COR-L47 (cell line): ENCODE measurements around the gene ACBD4.

Experiments
- DNase-seq: peaks from one replicate; lab custom pipeline; 2025; lab: John Stamatoyannopoulos, UW

The ACBD4 gene, protein sequence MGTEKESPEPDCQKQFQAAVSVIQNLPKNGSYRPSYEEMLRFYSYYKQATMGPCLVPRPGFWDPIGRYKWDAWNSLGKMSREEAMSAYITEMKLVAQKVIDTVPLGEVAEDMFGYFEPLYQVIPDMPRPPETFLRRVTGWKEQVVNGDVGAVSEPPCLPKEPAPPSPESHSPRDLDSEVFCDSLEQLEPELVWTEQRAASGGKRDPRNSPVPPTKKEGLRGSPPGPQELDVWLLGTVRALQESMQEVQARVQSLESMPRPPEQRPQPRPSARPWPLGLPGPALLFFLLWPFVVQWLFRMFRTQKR

DNA sequence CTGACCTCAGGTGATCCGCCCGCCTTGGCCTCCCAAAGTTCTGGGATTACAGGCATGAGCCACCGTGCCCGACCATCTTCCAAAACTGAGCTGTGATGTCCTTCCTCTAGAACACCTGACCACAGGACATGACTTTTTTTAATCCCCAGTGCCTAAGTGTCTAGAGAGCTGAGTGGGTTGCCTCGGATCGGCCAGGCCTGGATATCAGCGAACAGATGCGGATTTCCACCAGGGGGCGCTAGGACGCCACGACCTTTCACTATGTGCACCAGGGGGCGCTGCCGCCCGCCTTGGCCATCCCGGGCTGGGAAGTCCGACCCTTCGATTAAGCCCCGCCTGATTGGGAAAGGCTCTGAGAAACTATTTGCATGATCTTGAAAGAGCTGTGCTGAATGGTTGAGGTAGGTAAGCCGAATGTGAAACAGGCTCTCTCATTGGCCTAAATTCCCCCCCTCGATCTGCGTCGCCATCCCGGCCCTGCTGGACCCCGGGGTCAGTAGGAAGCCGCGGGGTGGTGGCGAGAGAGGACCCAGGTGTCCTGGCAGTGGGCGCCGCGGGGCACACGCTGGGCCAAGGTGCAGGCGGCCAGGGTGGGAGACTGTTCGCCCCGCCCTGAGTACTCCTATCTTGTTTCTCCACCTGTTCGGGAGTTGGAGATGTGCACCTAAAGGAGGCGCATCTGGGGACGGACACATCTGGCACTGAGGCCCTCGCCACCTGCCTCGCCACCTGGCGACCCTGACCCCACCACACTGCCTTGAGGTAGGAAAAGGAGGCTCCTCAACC lies at the start of gene ACBD4:
Gene ACBD4, plus strand, starts transcription at position 496 of the 786 bp plus-strand sequence. CDS start 458 bp downstream, outside the sequence.
- DNase-seq: peak; percentile 96

DNA sequence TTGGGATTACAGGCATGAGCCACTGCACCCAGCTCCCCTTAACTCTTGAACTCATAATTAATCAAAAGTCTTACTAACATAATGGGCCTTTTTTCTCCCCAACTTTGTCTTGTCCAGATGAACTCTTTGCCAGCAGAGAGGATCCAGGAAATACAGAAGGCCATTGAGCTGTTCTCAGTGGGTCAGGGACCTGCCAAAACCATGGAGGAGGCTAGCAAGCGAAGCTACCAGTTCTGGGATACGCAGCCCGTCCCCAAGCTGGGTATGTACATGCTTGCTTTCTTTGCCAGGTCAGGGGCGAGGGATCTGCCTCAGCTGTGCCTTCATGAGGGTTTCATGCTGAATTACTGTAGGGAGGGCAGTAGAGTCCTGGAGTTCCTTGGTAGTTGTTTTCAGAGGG lies 49.1 kb upstream of the ACBD4 start:
- no peak for DNase-seq

DNA sequence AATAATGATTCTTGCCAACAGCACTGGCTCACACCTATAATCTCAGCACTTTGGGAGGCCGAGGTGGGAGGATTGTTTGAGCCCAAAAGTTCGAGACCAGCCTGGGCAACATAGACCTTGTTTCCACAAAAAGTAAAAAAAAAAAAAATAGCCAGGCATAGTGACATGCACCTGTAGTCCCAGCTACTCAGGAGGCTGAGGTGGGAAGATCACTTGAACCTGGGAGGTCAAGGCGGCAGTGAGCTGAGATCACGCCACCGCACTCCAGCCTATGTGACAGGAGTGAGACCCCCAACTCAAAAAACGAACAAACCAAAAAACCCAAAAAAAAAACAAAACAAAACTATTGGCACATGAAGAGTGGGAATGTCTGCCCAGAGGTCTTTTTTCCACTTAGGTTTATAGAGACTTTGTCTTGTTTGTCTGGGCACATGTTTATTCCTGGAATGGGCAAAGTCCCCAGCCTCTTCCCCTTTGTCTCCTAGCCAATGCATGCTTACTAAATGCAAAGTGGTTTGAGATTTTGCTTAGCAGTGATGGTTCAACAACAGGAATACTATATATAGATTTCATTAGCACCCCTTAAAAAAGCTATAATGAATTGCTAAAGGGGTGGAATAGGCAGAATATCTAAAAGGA lies 48.5 kb upstream of the ACBD4 start:
- DNase-seq: no peak

DNA sequence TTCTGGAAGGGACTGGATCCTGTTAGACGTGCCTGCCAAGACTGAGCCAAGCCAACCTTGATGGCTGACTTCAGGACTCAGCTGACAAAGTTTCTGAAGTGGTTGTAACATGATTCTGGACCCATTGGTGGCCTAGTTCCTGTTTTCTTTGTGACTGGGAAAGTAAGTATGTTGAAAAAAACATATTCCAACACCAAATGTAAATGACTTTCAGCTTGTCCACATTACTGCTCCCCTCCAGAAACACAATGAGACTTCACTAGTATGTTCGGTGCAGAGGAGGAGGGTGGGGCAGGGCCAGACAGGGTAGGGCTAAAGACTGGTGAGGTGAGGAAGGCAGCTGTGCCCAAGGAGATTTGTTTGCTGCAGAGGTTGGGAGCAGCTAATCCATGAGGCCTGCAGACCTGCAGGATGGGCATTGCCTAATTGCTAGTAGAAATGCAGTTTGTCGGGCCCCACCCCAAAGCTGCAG lies 47.9 kb upstream of the ACBD4 start:
- no peak for DNase-seq

DNA sequence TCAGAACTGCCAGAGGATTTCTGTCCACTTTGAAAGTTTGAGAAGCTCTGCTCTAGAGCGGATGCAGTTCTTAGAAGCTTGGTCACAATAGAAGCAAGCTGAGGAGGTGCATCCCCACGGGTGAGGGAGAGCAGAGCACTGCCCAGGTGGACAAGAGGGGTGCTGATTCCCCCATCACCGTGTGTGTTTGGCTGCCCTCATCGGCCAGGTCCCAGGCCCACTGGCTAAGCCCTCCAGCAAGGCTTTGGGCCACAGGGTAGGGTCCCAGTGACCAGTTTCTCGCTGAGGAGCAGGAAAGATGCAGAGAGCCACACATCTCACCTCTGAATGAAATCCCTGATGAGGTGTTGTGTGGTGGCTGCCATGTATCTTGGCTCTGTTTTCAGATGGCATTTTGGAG lies 47.5 kb upstream of the ACBD4 start:
- DNase-seq: no peak

DNA sequence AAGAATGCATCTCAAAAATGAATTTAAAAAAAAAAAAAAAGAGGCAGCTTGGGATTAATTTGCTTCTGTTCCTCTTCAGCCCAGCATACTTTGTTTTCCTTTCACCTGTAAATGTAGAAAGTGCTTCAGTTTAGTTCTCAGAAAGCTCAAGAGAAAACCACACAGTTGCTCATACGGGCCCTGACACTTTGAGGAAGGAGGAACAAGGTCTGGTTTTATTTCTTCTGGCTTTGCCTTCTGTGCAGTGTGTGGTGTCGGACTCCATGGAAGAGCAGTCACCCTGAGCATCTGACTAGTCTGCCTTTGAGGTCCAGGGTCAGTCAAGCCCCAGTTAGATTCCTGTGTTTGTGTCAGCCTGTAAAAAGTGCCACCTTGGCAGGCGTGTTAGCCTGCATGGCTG lies 46.7 kb upstream of the ACBD4 start:
- no peak for DNase-seq

DNA sequence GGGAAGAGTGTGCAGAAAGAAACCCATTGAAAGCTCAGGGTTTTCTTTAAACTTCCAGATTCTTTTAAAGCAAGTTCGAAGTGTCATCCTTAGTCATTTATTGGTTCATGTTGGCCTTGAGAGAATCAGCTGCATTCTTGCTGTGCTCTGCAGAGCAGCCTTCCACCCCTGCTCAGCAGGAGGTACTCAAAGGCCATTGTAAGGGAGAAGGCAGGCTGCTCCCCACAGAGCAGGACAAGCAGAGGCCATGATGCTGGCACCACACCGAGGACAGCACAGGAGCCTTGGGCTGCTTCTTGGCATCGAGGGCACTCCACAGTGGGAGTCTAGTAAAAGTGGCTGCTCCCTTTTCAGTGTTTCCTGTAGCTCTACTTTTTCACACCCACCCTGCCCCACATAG lies 44.8 kb upstream of the ACBD4 start:
- DNase-seq: no peak

DNA sequence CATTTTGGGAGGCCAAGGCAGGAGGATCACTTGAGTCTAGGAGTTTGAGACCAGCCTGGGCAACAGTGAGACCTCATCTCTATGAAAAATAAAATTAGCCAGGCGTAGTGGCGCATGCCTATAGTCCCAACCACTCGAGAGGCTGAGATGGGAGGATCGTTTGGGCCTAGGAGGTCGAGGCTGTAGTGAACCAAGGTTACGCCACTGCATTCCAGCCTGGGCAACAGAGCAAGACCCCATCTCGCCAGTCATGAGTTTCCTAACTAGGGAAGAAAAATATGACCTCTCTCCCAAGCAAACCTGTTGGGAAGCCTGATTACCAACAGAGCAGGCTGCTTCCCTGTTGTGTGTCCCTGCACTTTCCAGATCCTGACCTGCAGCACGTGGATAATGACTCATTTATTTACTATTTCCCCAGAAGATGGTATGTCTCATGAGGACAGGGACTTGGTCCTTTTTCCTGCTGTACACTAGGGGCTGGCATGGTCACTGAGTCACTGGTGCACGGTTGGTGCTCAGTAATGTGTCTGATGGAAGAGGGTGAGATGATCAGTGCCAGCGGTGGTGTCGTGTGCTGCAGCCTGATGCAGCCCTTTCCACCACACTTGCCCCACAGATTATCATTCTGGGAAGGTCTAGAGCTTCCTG lies 43.6 kb upstream of the ACBD4 start:
- DNase-seq: no peak

DNA sequence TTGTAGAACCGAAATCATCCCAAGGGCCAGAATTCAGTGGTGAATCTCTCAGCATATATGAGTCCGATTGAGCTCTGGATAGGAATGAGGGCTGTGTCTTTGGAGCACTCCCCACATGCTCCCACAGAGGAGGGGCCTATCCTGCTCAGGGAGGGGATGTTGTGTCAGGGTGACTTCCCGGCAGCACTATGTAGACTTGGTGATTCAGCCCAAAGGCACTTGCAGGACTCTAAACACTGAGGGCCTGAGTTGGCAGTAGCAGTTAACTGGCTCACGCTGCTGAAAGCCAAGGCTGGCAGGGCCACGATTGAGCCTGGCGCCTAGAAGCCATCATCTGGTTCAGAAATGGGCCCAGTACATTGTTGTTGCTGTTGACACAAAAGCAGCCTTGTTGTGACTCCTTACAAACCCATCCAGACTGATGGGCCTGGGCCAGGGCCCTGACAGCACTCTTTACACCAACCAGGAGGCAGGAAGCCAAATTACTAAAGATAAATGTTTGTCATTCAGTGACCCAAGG lies 42.5 kb upstream of the ACBD4 start:
- no peak for DNase-seq

DNA sequence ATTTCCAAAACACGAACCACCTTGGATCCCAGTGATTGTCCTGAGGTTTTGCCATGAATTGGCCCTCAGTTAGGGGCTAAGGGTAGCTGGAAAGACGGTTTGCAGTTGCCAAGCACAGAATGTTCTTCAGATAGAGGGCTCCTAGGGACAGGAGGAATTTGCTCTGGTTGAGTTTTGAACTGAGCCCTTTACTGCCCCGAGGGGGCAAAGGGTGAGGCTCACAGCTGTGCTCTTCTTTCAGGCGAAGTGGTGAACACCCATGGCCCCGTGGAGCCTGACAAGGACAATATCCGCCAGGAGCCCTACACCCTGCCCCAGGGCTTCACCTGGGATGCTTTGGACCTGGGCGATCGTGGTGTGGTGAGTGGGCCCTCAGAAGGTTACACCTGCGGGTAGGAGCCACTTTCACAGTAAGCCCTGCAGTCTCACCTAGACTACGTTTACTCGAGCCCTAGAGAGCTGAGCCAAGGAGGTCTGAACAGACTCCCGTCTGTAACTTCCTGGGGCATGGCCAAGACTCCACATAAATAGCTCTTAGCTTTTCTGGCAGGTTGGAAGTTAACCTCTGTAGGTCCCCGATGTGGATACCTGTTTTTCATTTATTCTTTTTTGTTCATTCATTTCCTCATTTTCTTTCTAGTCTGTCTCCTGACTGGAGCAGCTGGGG lies 41.9 kb upstream of the ACBD4 start:
- no peak for DNase-seq

DNA sequence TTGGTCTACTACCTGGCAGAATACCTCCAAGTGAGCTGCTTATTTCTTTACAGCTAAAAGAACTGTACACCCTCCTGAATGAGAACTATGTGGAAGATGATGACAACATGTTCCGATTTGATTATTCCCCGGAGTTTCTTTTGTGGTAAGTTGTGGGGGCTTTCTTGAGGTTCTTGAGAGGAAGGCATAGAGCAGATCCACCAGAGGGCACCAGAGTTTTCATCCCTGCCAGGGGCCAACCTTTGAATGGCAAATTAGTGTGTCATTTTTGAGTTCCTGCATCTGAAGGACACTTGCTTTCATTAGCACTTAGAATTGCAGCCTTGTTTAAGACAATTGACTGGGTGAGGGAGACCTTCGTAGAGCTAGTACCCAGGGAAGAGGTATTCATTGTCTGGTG lies 39.3 kb upstream of the ACBD4 start:
- no peak for DNase-seq

DNA sequence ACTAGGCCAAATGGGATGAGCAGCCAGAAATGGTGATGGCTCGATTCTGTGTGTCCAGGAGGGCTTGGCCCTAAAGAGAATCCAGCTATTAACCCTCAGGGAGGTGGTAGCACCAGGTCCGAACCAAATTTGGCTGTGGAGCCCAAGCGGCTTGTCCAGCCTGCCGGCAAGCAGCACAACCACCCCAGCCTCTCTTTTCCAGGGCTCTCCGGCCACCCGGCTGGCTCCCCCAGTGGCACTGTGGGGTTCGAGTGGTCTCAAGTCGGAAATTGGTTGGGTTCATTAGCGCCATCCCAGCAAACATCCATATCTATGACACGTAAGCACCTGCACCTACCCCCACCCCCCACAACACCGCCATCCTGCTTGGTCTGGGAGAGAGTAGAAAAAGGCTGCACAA lies 38.6 kb upstream of the ACBD4 start:
- no peak for DNase-seq

DNA sequence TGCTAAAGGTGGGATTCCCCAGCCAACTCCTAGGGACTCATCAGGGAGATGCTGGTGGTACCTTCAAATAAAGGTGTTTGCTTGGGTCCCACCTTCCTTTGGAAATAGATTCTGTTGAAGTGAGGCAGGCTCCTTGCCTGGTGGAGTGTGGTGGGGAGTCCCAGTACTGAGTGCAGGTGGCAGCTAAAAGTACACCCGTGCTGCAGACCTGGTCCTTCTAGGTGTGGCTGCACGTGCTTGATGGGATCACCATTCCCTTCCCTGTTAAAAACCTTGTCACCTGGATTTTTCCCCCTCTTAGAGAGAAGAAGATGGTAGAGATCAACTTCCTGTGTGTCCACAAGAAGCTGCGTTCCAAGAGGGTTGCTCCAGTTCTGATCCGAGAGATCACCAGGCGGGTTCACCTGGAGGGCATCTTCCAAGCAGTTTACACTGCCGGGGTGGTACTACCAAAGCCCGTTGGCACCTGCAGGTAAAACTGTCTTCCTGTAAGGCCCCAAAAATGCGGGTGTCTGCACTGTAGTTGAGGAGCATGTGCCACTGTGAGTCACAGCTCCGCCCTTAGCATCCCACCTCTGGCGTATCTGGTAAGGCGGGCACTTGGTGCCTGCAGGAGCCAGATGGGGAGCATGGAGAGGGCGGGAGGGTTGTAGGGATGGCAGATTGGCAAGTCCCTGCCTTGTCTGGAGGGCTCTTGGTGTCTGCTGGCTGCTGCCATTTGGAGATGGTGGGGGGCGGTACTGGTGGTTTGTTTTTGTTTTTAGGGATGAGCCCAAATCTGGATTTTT lies 37.2 kb upstream of the ACBD4 start:
- DNase-seq: no peak

DNA sequence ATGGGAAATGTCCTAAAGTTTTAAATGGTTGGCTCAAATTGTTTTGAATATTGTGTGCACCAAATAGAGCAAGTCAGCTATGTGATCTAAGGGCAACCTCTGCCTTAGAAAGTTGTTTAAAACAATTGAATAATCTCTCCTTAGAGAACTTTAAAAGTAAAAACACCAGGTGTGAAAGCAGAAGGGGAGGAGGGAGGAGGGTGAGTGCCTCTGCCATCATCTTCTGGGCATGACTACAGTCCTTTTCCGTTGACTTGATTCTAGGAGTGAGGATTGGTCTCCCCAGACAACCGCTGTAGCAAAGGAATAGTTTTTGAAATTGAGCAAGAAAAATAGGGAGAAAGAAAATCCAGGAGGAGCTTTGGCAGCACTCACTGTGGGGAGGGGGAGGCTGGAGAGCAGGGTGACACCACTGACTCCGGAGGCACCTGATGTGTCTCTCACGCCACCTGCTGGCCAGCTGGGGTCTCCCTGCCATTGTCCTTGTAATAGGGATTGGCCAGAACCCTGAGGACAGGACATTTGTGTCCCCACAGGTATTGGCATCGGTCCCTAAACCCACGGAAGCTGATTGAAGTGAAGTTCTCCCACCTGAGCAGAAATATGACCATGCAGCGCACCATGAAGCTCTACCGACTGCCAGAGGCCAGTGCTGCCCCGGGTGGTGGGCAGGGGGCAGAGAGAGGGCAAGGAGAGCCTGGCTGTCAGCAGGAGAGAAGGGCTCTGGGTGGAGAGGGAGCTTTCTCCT lies 36.4 kb upstream of the ACBD4 start:
- peak; percentile 68 for DNase-seq

DNA sequence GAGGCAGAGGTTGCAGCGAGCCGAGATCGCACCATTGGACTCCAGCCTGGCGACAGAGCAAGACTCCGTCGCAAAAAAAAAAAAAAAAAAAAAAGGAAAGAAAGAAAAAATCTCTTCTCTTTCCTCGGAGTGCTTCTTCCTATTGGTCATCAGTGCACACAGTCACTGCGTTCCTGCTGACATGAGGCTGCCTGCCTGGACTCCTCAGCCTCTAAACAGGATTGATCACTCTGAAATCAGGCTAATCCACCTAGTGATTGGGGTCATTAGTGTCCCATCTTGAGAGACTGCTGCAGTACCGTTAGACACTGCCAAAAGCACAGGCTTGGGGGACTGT lies 34.0 kb upstream of the ACBD4 start:
- no peak for DNase-seq

DNA sequence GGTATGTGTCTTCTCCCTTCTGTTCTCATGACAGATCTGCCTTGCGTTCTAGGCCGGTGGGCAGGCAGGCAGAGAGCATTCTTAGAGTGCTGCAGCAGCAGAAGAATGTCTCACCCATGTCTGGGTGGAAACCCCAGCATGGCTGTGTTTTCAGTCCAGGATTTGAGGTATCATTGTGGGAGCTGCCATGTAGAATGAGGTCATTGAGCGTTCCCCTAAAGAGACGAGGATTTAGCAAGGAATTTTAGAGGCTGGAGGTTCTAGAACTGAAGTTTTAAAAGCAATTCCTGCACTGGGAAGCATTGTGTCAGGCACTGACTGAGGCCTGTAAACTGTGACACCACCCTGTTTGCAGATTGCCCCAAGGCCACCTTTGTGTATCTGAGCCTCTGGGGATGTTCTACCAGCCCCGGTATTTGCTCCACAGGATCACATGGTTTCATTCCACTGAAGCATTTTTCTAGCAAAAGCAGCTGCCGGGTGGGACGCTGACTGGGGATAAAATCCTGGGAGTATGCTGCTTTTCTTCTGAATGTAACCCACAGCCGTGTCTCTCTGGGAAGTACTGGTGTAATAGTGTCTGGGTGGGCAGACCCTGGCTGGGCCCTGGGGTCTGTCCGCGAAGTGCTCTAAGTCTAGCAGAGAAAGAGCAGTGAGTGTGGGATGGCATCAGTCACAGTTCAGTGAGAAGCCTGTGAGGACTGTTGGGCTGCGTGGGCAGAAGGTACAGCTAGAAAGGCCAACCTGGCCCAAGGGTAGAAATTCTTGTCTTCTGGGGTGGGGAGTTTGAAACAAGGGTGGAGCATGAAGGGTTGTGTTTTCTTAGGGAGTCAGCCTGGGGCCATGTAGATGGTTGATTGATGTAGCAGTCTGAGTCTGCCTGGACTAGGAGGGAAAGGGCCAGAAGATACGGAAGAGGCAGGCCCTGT lies 33.3 kb upstream of the ACBD4 start:
- DNase-seq: no peak

DNA sequence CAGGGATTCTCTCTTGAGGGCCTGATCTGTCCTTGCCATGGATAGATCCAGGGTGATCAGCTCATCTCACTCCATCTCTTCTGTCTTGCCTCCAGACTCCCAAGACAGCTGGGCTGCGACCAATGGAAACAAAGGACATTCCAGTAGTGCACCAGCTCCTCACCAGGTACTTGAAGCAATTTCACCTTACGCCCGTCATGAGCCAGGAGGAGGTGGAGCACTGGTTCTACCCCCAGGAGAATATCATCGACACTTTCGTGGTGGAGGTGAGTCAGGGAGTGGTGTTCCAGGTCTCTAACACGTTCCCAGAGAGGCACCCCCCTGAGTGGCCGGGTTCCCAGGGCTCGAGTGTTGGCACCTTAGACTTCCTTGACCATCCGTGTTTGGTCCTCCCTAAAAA lies 32.6 kb upstream of the ACBD4 start:
- no peak for DNase-seq

DNA sequence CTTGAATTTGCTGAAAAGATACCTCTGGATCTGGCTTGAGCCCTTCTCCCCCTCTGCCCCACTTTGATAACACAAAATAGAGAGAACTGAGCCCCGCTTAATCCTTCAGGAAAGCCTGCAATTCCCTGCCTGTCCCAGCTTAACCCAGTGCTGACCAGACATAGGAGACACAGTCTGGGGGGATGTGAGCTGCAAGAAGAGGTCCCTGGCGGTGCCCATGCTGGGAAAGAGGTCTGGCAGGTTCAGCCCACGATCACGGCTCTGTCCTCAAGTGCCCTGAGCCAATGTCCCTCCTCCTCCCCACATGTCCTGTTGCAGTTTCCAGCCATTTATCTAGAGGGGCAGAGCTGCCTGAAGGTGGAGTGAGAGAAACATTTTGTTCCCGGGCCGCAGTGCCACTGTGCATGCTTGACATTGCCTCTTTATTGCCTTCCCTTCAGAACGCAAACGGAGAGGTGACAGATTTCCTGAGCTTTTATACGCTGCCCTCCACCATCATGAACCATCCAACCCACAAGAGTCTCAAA lies 32.2 kb upstream of the ACBD4 start:
- DNase-seq: no peak

DNA sequence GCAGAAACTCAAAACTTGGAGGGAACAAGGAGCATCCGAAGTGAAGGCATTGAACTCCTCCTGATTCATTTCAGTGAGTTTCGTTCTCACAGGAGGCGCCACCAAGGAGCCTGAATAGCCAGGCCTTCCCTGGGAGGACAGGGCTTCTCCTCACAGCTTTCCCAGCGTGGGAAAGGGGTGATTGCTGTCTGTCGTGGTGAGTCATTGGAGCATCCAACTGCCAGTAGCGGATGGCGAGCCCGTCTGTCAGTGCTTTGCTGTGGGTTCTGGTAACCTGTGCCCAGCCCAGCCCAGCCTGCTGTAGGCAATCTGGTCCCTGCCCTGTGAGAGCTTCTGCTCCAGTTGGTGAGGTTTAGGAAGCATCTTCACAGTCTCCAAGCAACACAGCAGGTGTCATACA lies 31.5 kb upstream of the ACBD4 start:
- no peak for DNase-seq
